Tibial nerve (tissue), 4 donors: ENCODE data around the gene MED17. TPM values are rescaled to one million over a fixed set of nuclear protein-coding genes. Genes with fewer than 3 reads are reported as not detected.
"Not testable (repeated sequence)": the region's sequence is repeated elsewhere in the genome, so short reads cannot be mapped to it uniquely, and the experiment has no call there.

Experiments
- DNase-seq, 2 donors: peaks; one replicate each; pipeline ENCODE4 v3.0.0-alpha.2; 2019; ENCODE audit warnings: low spot score in 2 of 2
- H3K27ac ChIP-seq, 4 donors: fragments of 200-600 bp; sonication (generic) in 3 of 4; one replicate each; pipeline ENCODE4 v1.5.1; 2017 to 2019; ENCODE audit warnings: mild to moderate bottlenecking in 1 of 4
- H3K27me3 ChIP-seq, 2 donors: fragments of 200-600 bp; sonication (generic) in 1 of 2; one replicate each; pipeline versions ENCODE4 v1.5.1 to v1.6.0; 2017 to 2019
- H3K36me3 ChIP-seq, 3 donors: fragments of 200-600 bp; sonication (generic); one replicate each; pipeline ENCODE4 v1.5.1; 2018 to 2019
- H3K4me1 ChIP-seq, 4 donors: fragments of 200-600 bp; sonication (generic) in 3 of 4; one replicate each; pipeline ENCODE4 v1.5.1; 2017 to 2019
- H3K4me3 ChIP-seq, 4 donors: fragments of 200-600 bp; sonication (generic) in 3 of 4; one replicate each; pipeline ENCODE4 v1.5.1; 2017 to 2019; ENCODE audit warnings: mild to moderate bottlenecking in 1 of 4, moderate library complexity in 1 of 4
- H3K9me3 ChIP-seq, 4 donors: fragments of 200-600 bp; sonication (generic) in 3 of 4; one replicate each; pipeline ENCODE4 v1.5.1; 2017 to 2019
- EP300 ChIP-seq, 2 donors: sonication (generic); formaldehyde crosslinking; IDR thresholded peaks; one replicate each; pipeline ENCODE4 v1.6.1; 2017; ENCODE audit warnings: antibody characterized with exemption in 2 of 2, mild to moderate bottlenecking in 1 of 2
- POLR2A ChIP-seq, 2 donors: fragments of 450-650 bp; IDR thresholded peaks; one replicate each; pipeline ENCODE4 v1.6.1; 2017; ENCODE audit warnings: antibody characterized with exemption in 2 of 2, mild to moderate bottlenecking in 2 of 2, moderate library complexity in 2 of 2
- WGBS, 2 donors: methylation state at CpG; one replicate each; pipeline ENCODE4 v1.1.5; 2018; 5-methylcytosine and 5-hydroxymethylcytosine counted together
- total RNA-seq, 4 donors: library from RNA; depleted of rRNA; stranded (reverse); fragments of >200 nt; gene quantifications; one replicate each; pipeline ENCODE4 v1.1.0, GENCODE V29; 2016
- TF ChIP-seq, protein P1 (sequence below), 5 experiments: fragments of 200-600 bp in 3 of 5; fragments of 450-650 bp in 2 of 5; sonication (generic) in 3 of 5; IDR thresholded peaks; one replicate each; pipeline ENCODE4 v1.5.1; 2016 to 2019; ENCODE audit warnings: antibody characterized with exemption in 5 of 5, mild to moderate bottlenecking in 3 of 5, moderate library complexity in 2 of 5

The MED17 gene
- total RNA-seq, 4 donors from 2014 or later, result 18.6 to 40.8 (median 37.2) TPM

DNA sequence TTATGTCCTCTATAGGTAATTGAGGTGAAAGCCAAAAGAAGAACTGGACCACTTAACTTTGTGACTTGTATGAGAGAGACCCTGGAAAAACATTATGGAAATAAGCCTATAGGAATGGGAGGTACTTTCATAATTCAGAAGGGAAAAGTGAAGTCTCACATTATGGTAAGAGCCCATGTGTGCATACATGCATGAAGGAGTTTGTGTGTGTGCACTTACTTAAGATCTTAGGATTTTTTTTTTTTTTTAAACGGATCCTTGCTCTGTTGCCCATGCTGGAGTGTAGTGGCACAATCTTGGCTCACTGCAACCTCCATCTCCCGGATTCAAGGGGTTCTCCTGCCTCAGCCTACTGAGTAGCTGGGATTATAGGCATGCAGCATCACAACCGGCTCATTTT lies 26.8 kb upstream of the MED17 start:
- TF ChIP-seq, protein P1, sequence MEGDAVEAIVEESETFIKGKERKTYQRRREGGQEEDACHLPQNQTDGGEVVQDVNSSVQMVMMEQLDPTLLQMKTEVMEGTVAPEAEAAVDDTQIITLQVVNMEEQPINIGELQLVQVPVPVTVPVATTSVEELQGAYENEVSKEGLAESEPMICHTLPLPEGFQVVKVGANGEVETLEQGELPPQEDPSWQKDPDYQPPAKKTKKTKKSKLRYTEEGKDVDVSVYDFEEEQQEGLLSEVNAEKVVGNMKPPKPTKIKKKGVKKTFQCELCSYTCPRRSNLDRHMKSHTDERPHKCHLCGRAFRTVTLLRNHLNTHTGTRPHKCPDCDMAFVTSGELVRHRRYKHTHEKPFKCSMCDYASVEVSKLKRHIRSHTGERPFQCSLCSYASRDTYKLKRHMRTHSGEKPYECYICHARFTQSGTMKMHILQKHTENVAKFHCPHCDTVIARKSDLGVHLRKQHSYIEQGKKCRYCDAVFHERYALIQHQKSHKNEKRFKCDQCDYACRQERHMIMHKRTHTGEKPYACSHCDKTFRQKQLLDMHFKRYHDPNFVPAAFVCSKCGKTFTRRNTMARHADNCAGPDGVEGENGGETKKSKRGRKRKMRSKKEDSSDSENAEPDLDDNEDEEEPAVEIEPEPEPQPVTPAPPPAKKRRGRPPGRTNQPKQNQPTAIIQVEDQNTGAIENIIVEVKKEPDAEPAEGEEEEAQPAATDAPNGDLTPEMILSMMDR (IDR thresholded peaks at IDR 0.05), result no peak
- TF ChIP-seq EP300 (IDR thresholded peaks at IDR 0.05) (no peak), POLR2A (IDR thresholded peaks at IDR 0.05) (no peak)
- H3K4me1 ChIP-seq, result no peaks in the 10 kb centered on the region
- no peak overlapping the region for H3K4me3 ChIP-seq
- H3K27me3 ChIP-seq, result no peaks in the 10 kb centered on the region
- no peak overlapping the region for H3K27ac ChIP-seq
- DNase-seq, result no peak
- H3K36me3 ChIP-seq, result peaks cover 7 to 89% (median 41%) of the 10 kb centered on the region in 3 donors
- no peaks in the 10 kb centered on the region for H3K9me3 ChIP-seq
- 90 to 96% methylated on average over 3 of the region's 3 CpGs for WGBS, 2 donors

DNA sequence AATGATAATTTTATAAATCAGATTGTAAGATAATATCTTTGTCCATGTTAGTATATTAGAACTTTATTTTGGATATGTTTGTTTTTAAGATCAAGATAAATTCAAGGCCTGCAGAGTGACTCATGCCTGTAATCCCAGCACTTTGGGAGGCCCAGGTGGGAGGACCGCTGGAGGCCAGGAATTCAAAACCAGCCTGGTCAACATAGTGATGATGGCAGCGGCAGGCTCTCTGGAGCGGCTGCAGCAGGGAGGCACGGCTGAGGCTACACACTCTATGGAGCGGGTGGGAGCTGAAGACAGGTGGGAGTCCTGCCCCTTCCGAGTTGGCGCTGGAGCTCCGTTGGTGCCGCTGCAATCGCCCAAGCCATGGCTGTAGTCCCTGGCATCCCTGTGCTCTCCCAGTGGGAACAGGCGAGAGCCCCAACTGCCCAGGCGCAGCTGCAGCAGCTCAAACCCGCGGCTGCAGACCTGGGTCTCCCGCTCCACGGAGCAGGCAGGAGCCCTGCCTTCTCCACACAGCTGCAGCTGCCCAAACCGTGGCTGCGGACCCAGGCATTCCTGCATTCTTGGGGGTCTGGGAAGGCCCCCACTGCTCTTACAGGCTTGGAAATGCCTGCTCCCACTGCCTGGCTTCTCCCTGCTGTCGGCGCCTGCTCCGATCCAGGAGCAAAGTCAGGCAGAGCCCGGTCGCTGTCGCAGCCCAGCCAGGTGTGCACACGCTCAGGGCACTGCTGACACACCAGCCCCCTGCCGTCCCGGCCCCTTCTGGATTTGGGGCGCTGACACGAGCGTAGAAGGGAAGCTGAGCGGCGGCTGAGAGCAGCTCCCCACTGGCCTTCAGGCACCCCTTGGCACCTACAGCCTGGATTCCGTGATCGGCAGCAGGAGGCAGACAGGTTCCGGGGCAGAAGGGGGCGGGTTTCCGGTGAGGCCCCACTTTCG lies 25.9 kb upstream of the MED17 start:
- DNase-seq, result no peak
- H3K4me1 ChIP-seq, result no peaks in the 10 kb centered on the region
- WGBS, 2 donors, result 96 to 97% methylated on average over 14 to 25 of the region's 38 CpGs
- H3K9me3 ChIP-seq, result no peaks in the 10 kb centered on the region
- H3K27ac ChIP-seq, result no peak overlapping the region
- H3K36me3 ChIP-seq, result peaks cover 7 to 93% (median 41%) of the 10 kb centered on the region in 3 donors
- no peaks in the 10 kb centered on the region for H3K27me3 ChIP-seq
- no peak overlapping the region for H3K4me3 ChIP-seq
- TF ChIP-seq POLR2A (IDR thresholded peaks at IDR 0.05) (no peak), EP300 (IDR thresholded peaks at IDR 0.05) (no peak)
- TF ChIP-seq, protein P1 (IDR thresholded peaks at IDR 0.05), result no peak

DNA sequence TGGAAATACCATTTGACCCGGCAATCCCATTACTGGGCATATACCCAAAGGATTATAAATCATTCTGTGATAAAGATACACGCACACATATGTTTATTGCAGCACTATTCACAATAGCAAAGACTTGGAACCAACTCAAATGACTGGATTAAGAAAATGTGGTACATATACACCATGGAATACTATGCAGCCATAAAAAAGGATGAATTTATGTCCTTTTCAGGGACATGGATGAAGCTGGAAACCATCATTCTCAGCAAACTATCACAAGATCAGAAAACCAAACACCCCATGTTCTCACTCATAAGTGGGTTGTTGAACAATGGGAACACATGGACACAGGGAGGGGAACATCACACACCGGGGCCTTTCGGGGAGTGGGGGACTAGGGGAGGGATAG lies 25.0 kb upstream of the MED17 start:
- peaks cover 7 to 94% (median 41%) of the 10 kb centered on the region in 3 donors for H3K36me3 ChIP-seq
- H3K9me3 ChIP-seq, H3K27ac ChIP-seq, H3K4me1 ChIP-seq, H3K4me3 ChIP-seq, H3K27me3 ChIP-seq, DNase-seq: not testable (repeated sequence)
- 97 to 98% methylated on average over 4 of the region's 4 CpGs for WGBS, 2 donors

DNA sequence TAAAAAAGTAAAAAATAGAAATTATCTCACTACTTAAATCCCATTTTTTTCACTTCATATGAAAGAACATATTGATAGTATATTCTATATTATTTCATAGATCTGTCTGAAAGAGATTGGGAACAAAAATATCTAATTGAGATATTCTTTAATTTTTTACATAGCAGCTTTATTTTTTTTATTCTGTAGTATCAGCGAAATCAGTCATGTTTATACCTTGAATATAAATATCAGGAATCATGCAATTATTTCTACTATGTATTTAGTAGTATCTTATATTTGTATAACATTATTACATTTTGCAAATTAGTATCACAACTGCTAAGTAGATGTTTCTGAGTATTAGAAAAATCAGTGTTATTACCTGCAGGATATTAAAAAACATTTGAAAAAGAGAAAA lies 22.2 kb upstream of the MED17 start:
- no peaks in the 10 kb centered on the region for H3K27me3 ChIP-seq
- WGBS, 2 donors, result 95 to 97% methylated on average over 1 of the region's 1 CpG
- H3K9me3 ChIP-seq, result no peaks in the 10 kb centered on the region
- H3K36me3 ChIP-seq, result peaks cover 4 to 91% (median 34%) of the 10 kb centered on the region in 3 donors
- H3K4me1 ChIP-seq, result no peaks in the 10 kb centered on the region
- TF ChIP-seq EP300 (IDR thresholded peaks at IDR 0.05), result no peak
- TF ChIP-seq, protein P1 (IDR thresholded peaks at IDR 0.05), result no peak
- TF ChIP-seq POLR2A (IDR thresholded peaks at IDR 0.05), result no peak
- no peak overlapping the region for H3K27ac ChIP-seq
- no peak for DNase-seq
- H3K4me3 ChIP-seq, result no peak overlapping the region

DNA sequence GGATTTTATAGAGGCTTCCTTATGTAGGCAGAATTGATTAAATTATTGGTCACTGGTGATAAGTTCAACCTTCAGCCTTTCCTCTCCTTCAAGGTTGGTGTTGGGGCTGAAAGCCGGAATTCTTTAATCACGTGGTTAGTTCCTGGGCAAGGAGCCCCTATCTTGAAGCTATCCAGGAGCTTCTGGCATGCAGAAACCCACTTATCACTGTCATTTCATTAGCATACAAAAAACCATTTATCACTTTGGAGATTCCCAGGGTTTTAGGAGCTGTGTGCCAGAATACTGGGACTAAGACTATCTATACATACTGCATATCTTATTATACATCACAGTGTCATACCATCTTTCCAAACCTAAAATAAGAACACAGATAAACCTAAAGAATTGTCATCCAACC lies 18.5 kb upstream of the MED17 start:
- H3K4me3 ChIP-seq, result no peak overlapping the region
- WGBS, 2 donors, result 70 to 89% methylated on average over 2 of the region's 2 CpGs
- H3K27me3 ChIP-seq, result no peaks in the 10 kb centered on the region
- H3K9me3 ChIP-seq, result no peaks in the 10 kb centered on the region
- no peak for DNase-seq
- TF ChIP-seq, protein P1 (IDR thresholded peaks at IDR 0.05), result no peak
- TF ChIP-seq EP300 (IDR thresholded peaks at IDR 0.05), result no peak
- no peak for TF ChIP-seq POLR2A (IDR thresholded peaks at IDR 0.05)
- H3K36me3 ChIP-seq, result peaks cover 0 to 54% (median 9%) of the 10 kb centered on the region in 3 donors
- H3K27ac ChIP-seq, result no peak overlapping the region
- no peaks in the 10 kb centered on the region for H3K4me1 ChIP-seq
